SU-DHL-6 (cell line): ENCODE measurements around the gene BTNL3.

Experiments used
- CTCF ChIP-seq: fragments of 200-600 bp; sonication (generic); IDR thresholded peaks from one replicate; pipeline ENCODE4 v1.5.1; 2017; ENCODE audit warnings: antibody characterized with exemption, mild to moderate bottlenecking, low read length, moderate library complexity; ENCODE audit not compliant: insufficient read depth, poor library complexity, severe bottlenecking
- EZH2phosphoT487 ChIP-seq: fragments of 200-600 bp; sonication (generic), shearing (Covaris generic); conservative IDR thresholded peaks from 2 replicates; pipeline ENCODE4 v1.6.1; 2018; ENCODE audit warnings: mild to moderate bottlenecking, antibody characterized with exemption, low read length, moderate library complexity, mixed read lengths

DNA sequence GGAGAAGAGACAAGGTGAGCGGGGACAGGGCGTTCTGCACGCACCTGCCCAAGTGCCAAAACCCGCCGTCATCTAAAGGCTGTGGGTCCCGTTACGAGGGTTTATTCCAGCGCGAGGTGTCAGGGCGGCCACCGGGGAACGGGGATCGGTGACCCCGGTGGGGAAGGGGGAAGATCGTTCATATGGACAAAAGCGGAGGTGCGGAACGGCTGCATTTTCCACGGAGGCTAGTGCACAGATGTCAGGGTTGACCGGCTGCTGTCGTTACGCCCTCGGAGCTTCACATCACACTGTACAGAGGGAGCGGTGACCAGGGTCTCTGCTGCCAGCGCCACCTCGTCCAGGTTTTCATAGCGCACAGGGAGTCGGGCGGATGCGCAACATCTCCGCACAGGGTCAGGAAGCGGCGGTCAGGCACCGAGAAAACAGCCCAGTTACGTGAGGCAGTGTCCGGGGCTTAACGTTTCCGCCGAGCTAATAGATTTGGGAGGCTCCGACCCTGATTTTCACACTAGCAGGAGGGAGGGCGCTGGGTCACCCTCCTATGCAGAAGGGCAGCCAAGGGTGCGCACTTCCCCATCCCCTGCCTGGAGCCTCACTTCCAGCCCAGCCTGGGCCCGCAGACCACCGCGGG lies 65.0 kb downstream of the BTNL3 start:
- TF ChIP-seq CTCF, result no peak
- TF ChIP-seq EZH2phosphoT487, result no peak
